Body of pancreas (tissue), 4 donors: Measurements from ENCODE around the gene HES6. TPM values are rescaled to one million over a fixed set of nuclear protein-coding genes. Genes with fewer than 3 reads are reported as not detected.
A peak's percentile ranks its signal among the peaks of the same experiment; 100 is the strongest.

Experiments
- ATAC-seq: fragments of 150-250 bp; one replicate; pipeline ENCODE4 v1.9.1; 2016
- DNase-seq, 4 donors: peaks; one replicate each; pipeline ENCODE4 v3.0.0-alpha.2; 2019
- H3K27ac ChIP-seq, 4 donors: fragments of 200-600 bp; sonication (generic); 1 replicate in 3 of 4; 2 replicates in 1 of 4; pipeline versions ENCODE4 v1.5.1 to v1.6.1; 2016 to 2019; ENCODE audit warnings: mild to moderate bottlenecking in 1 of 4, mixed read lengths in 1 of 4, moderate library complexity in 1 of 4
- H3K27me3 ChIP-seq, 2 donors: fragments of 200-600 bp; sonication (generic); one replicate each; pipeline ENCODE4 v1.6.0; 2016; ENCODE audit warnings: mild to moderate bottlenecking in 1 of 2
- H3K36me3 ChIP-seq, 2 donors: fragments of 200-600 bp; sonication (generic); replicated peaks in 1 of 2; 2 replicates each; pipeline ENCODE4 v1.5.1; 2016; ENCODE audit warnings: low read depth in 2 of 2; ENCODE audit not compliant: insufficient read depth in 1 of 2
- H3K4me1 ChIP-seq: fragments of 200-600 bp; sonication (generic); one replicate; pipeline ENCODE4 v1.6.0; 2016
- H3K4me3 ChIP-seq, 2 donors: fragments of 200-600 bp; sonication (generic); 1 replicate in 1 of 2; 2 replicates in 1 of 2; pipeline ENCODE4 v1.5.1; 2016 to 2019
- H3K9me3 ChIP-seq, 3 donors: fragments of 200-600 bp; sonication (generic); 1 replicate in 2 of 3; 2 replicates in 1 of 3; pipeline ENCODE4 v1.5.1; 2016
- POLR2A ChIP-seq, 3 donors: fragments of 450-650 bp; IDR thresholded peaks; one replicate each; pipeline ENCODE4 v1.6.1; 2016; ENCODE audit warnings: antibody characterized with exemption in 3 of 3, mild to moderate bottlenecking in 2 of 3
- WGBS, 2 donors: methylation state at CpG; one replicate each; pipeline ENCODE4 v1.1.5; 2017; 5-methylcytosine and 5-hydroxymethylcytosine counted together
- intact Hi-C: fragments of 100-400 bp; cut with DNase I; formaldehyde crosslinking; loops from one replicate; pipeline ENCODE4 v1.15.1; 2023
- total RNA-seq, 2 donors: library from RNA; depleted of rRNA; stranded (reverse); fragments of >200 nt; gene quantifications; one replicate each; pipeline ENCODE4 v1.1.0, GENCODE V29; 2016
- TF ChIP-seq, protein P1 (sequence below), 7 experiments: fragments of 450-650 bp in 4 of 7; fragments of 200-600 bp in 3 of 7; sonication (generic) in 3 of 7; IDR thresholded peaks; one replicate each; pipeline ENCODE4 v1.5.1; 2016 to 2019; ENCODE audit warnings: antibody characterized with exemption in 7 of 7

Gene HES6
- total RNA-seq, 2 donors from 2014 or later, result 15.5 to 29.3 TPM

DNA sequence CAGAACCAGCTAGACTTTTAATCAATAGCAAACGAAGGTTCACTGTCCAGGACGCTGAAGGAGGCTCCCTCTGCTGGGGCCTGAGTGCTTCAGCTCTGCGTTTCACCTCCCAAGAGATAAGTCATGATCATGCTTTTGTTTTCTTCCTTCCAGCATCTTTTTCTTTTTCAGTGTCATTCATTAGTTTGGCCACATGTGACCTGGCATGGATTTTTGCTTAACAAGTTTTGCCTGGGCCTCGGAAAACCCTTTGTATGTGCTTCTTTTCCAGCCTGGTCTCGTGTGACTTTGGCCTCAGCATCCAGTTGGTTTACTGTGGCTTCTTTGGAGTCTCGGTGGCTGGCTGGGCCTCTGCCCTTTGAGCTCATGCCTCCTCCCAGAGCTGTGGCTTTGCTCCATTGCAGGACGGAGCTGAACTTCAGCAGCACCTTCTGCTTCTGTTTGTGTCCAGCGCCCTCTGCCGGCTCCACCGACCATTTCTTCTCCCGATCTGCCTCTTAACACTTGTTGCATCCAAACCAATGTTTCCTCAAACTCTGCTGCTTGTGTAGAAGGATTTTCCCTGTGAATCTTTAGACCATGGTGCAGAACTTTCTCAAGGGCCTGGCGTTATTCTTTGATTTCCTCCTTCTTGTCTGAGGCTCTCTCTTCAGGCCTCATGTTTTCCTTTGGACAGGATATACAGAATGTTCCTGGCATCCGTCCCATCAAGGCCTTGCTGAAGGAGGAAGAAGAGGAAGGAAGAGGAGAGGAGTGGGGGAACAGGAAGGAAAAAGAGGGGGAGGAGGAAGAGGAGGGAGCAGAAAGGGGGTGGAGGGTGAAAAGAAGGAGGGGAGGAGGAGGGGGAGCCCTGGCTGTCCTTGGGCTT, 23.6 kb upstream of the HES6 start:
- intact Hi-C loops, result loop anchor here (5.0 kb wide), 1 partner anchor 406 kb away; the partner anchor contains the start of gene RAMP1
- H3K4me3 ChIP-seq, result no peak overlapping the region
- peak; percentile 92 to 95 (median 94) for DNase-seq
- ATAC-seq, result peak; percentile 90
- TF ChIP-seq, protein P1, sequence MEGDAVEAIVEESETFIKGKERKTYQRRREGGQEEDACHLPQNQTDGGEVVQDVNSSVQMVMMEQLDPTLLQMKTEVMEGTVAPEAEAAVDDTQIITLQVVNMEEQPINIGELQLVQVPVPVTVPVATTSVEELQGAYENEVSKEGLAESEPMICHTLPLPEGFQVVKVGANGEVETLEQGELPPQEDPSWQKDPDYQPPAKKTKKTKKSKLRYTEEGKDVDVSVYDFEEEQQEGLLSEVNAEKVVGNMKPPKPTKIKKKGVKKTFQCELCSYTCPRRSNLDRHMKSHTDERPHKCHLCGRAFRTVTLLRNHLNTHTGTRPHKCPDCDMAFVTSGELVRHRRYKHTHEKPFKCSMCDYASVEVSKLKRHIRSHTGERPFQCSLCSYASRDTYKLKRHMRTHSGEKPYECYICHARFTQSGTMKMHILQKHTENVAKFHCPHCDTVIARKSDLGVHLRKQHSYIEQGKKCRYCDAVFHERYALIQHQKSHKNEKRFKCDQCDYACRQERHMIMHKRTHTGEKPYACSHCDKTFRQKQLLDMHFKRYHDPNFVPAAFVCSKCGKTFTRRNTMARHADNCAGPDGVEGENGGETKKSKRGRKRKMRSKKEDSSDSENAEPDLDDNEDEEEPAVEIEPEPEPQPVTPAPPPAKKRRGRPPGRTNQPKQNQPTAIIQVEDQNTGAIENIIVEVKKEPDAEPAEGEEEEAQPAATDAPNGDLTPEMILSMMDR (IDR thresholded peaks at IDR 0.05), result peak; percentile 53 to 93 (median 87)
- no peak for TF ChIP-seq POLR2A (IDR thresholded peaks at IDR 0.05)
- H3K27me3 ChIP-seq, result no peaks in the 10 kb centered on the region
- peak overlapping the region in 3 of 4 donors; percentile 30 to 57 (median 42) for H3K27ac ChIP-seq
- peaks cover 0 to 10% of the 10 kb centered on the region in 2 donors for H3K36me3 ChIP-seq
- WGBS, 2 donors, result 13 to 16% methylated on average over 12 to 13 of the region's 13 CpGs
- no peaks in the 10 kb centered on the region for H3K9me3 ChIP-seq
- H3K4me1 ChIP-seq, result peaks cover 17% of the 10 kb centered on the region

DNA sequence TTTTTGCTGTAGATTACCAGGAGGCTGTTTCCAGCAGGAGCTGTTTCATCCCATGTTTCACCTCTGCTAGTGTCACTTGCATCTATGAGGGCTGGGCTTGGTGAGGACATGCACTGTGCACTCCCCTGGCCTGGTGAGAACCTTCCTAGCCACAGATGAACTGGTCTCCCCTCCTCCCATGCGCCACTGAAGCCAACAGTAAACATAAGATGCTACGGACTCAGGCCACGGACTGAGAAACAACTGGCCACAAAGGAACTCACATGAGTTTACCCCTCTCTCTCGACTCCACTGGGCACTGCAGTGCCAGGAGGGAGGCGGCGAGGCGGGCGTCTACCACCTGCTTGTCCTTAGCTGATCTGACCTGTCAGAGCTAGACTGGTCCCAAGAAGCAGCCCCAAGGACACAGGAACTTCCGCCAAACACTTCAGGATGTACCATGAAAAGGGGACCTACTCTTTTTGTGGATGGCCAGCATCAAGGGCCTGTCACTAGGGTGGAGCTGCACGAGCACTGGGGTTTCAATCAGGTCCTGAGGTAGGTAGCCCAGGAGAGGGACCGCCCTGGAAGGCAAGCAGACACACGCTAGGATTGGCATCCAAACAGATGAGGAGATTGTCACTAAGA, 22.8 kb upstream of the HES6 start:
- Histone ChIP-seq H3K27me3 (no peaks in the 10 kb centered on the region), H3K27ac (peak overlapping the region in 1 of 4 donors; percentile 30), H3K9me3 (no peaks in the 10 kb centered on the region), H3K36me3 (peaks cover 0 to 7% of the 10 kb centered on the region in 2 donors), H3K4me1 (peaks cover 17% of the 10 kb centered on the region), H3K4me3 (no peak overlapping the region)
- intact Hi-C loops, result loop anchor here (5.0 kb wide), 1 partner anchor 405 kb away; the partner anchor contains the start of gene RAMP1
- TF ChIP-seq POLR2A (IDR thresholded peaks at IDR 0.05), result no peak
- TF ChIP-seq, protein P1 (IDR thresholded peaks at IDR 0.05), result no peak
- ATAC-seq (no peak), DNase-seq (no peak)
- WGBS, 2 donors, result 80 to 91% methylated on average over 9 to 12 of the region's 12 CpGs

DNA sequence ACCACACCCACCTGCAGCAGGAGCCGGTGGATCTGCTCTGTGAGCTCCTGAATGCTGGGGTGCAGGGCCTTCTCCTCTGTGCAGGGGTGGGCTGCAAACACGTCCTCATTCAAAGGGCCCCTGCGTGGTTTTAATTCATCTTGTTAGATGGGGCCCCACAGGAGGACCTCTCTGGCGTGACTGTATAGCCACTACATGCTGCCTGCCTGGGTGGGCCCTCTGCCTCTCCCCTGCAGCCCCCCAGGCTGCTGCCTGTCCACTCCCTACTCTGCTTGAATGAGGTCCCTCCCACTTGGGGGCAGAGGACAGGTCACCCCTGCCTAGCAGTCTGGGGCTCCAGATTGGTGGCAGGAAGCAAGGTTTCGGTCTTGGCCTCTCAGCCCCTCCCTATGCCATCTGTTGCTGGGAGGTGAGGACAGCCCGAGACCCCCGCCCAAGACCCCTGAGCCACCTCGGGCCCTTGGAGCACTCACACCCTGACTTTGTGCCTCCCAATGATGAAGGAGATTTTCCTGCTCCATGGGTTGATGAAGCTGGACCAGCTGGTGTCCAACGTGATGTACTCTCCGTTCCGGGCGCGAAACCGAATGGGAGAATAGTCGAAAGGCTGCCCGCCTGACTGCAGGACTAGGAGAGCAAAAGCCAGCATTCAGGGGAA, 22.0 kb upstream of the HES6 start:
- TF ChIP-seq, protein P1 (IDR thresholded peaks at IDR 0.05), result no peak
- TF ChIP-seq POLR2A (IDR thresholded peaks at IDR 0.05), result no peak
- intact Hi-C loops, result loop anchor here (5.0 kb wide), 1 partner anchor 405 kb away; the partner anchor contains the start of gene RAMP1
- Histone ChIP-seq H3K36me3 (peaks cover 0 to 7% of the 10 kb centered on the region in 2 donors), H3K9me3 (no peaks in the 10 kb centered on the region), H3K27me3 (no peaks in the 10 kb centered on the region), H3K4me1 (peaks cover 24% of the 10 kb centered on the region), H3K4me3 (no peak overlapping the region), H3K27ac (no peak overlapping the region)
- DNase-seq (no peak), ATAC-seq (no peak)
- 89 to 95% methylated on average over 13 to 16 of the region's 16 CpGs for WGBS, 2 donors

DNA sequence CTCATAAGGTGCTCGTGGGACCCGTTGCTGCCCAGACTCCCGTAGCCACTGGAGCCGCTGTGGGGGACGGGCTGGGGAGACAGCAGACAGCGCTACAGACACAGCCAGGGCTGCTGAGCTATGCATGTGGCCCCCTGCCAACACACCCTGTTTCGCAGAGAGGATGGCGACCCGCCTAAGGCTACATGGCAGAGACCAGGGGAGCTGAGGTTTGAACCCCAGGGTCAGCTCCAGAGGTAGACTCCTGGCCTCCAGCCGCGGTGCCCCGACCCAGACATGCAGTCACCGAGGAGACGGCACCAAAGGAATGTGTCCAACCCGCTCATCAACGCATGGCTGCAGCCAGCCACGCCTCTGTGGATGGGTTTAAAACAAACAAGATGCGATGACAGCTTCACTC, 21.0 kb upstream of the HES6 start:
- intact Hi-C loops, result loop anchor here (5.0 kb wide), 1 partner anchor 404 kb away; the partner anchor contains the start of gene RAMP1

More for the DNA sequence above, 21.0 kb upstream of the HES6 start:
- H3K9me3 ChIP-seq, result no peaks in the 10 kb centered on the region
- no peaks in the 10 kb centered on the region for H3K27me3 ChIP-seq
- no peak for DNase-seq
- no peak overlapping the region for H3K4me3 ChIP-seq
- H3K27ac ChIP-seq, result no peak overlapping the region
- H3K4me1 ChIP-seq, result peaks cover 30% of the 10 kb centered on the region
- ATAC-seq, result no peak
- TF ChIP-seq, protein P1 (IDR thresholded peaks at IDR 0.05), result no peak
- no peak for TF ChIP-seq POLR2A (IDR thresholded peaks at IDR 0.05)
- 70 to 81% methylated on average over 2 to 18 of the region's 18 CpGs for WGBS, 2 donors
- H3K36me3 ChIP-seq, result peaks cover 0 to 7% of the 10 kb centered on the region in 2 donors
